ENCODE measurements around the gene MSRB1. TPM values are rescaled to one million over a fixed set of nuclear protein-coding genes. Genes with fewer than 3 reads are reported as not detected.

MSRB1 gene
- total RNA-seq, 1 donor from 2014 or later, result 29.8 TPM

- H3K4me1 Mint-ChIP-seq, result peaks cover 5% of the 10 kb centered on the region
- TF ChIP-seq, protein P1, sequence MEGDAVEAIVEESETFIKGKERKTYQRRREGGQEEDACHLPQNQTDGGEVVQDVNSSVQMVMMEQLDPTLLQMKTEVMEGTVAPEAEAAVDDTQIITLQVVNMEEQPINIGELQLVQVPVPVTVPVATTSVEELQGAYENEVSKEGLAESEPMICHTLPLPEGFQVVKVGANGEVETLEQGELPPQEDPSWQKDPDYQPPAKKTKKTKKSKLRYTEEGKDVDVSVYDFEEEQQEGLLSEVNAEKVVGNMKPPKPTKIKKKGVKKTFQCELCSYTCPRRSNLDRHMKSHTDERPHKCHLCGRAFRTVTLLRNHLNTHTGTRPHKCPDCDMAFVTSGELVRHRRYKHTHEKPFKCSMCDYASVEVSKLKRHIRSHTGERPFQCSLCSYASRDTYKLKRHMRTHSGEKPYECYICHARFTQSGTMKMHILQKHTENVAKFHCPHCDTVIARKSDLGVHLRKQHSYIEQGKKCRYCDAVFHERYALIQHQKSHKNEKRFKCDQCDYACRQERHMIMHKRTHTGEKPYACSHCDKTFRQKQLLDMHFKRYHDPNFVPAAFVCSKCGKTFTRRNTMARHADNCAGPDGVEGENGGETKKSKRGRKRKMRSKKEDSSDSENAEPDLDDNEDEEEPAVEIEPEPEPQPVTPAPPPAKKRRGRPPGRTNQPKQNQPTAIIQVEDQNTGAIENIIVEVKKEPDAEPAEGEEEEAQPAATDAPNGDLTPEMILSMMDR (conservative IDR thresholded peaks at IDR 0.05), result no peak
- DNase-seq (ENCODE audit: low read depth, low spot score), result no peak
- peaks cover 67% of the 10 kb centered on the region for H3K27me3 Mint-ChIP-seq (ENCODE audit: low read depth)
- no peak overlapping the region for H3K4me3 Mint-ChIP-seq
- H3K27ac Mint-ChIP-seq (ENCODE audit: unreplicated experiment), result no peak overlapping the region
- H3K36me3 Mint-ChIP-seq (ENCODE audit: low read depth), result no peaks in the 10 kb centered on the region
- H3K9me3 Mint-ChIP-seq, result no peaks in the 10 kb centered on the region
These were observed 27.0 kb downstream of the MSRB1 start for GRCh38 chr16:1915732-1916639.

GRCh38 chr16:1914988-1915387, 28.0 kb downstream of the MSRB1 start:
- Mint-ChIP-seq H3K36me3 (ENCODE audit: low read depth) (no peaks in the 10 kb centered on the region), H3K9me3 (no peaks in the 10 kb centered on the region), H3K27me3 (ENCODE audit: low read depth) (peaks cover 57% of the 10 kb centered on the region), H3K4me1 (no peaks in the 10 kb centered on the region), H3K27ac (ENCODE audit: unreplicated experiment) (no peak overlapping the region), H3K4me3 (no peak overlapping the region)
- TF ChIP-seq, protein P1 (conservative IDR thresholded peaks at IDR 0.05), result no peak
- no peak for DNase-seq (ENCODE audit: low read depth, low spot score)

DNA sequence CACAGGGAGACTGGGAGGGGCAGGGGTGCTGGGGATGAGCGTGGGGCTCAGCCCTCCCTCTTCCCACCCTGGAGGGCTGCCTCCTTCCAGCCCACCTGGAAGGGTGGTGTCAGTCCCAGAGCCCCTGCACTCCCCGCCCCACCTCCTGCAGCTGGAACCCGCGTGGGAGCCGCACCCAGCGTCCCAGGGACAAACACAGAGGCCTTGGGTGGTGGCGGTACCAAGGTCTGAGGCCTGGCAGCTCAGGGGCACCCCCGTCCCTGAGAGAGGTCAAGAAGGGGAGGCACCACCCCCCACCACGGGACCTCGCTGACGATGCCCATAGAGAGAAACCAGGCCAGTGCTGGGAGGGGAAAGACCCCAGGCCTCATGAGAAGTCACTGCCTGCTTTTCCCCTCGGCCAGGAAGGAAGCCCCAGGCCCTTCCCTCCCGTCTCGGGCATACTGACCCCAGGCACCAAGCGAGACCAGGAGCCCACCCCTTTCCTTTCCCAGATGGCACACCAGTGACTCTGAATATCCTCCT, 28.9 kb downstream of the MSRB1 start:
- TF ChIP-seq, protein P1 (conservative IDR thresholded peaks at IDR 0.05), result no peak
- Mint-ChIP-seq H3K4me3 (no peak overlapping the region), H3K27ac (ENCODE audit: unreplicated experiment) (no peak overlapping the region), H3K36me3 (ENCODE audit: low read depth) (no peaks in the 10 kb centered on the region), H3K4me1 (no peaks in the 10 kb centered on the region), H3K27me3 (ENCODE audit: low read depth) (peaks cover 49% of the 10 kb centered on the region), H3K9me3 (no peaks in the 10 kb centered on the region)
- no peak for DNase-seq (ENCODE audit: low read depth, low spot score)

DNA sequence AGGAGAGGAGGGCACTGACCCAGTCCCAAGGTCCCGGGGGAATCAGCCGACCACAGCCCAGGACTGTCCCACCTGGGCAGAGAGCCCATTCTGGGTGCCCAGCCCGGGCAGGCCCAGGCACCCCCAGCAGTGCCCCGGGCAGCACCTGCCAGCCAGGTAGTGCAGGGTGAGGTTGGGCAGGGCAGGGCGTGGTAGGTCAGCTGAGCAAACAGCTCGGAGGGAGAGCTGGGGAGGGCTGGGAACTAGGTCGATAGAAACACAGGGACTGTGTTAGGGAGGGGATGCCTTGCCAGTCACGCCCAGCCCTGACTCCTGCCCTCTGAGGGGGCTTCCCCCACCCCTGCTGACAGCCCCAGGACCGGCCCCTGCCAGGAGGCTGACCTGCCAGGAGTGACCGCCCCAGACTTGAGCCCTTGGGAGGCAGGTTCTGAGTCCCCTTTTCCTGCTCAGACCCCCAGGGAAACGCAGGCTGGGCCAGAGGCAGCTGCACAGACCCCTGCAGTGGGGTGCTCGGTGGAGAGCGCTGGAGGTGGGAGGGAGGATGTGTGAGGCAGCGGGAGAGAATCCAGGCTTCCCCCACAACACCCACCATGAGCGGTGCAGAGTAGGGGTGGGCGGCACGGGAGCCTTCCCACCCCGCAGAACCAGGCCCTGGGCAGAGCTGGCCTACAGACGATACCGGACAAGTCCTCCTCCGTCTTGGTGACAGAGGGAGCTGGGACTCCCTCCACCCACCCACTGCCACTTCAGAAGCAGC, 29.5 kb downstream of the MSRB1 start:
- no peak overlapping the region for H3K27ac Mint-ChIP-seq (ENCODE audit: unreplicated experiment)
- DNase-seq (ENCODE audit: low read depth, low spot score), result no peak
- peaks cover 46% of the 10 kb centered on the region for H3K27me3 Mint-ChIP-seq (ENCODE audit: low read depth)

GRCh38 chr16:1912215-1912543, 30.8 kb downstream of the MSRB1 start:
- DNase-seq (ENCODE audit: low read depth, low spot score), result no peak
- Mint-ChIP-seq H3K36me3 (ENCODE audit: low read depth) (no peaks in the 10 kb centered on the region), H3K4me3 (no peak overlapping the region), H3K27ac (ENCODE audit: unreplicated experiment) (no peak overlapping the region), H3K9me3 (no peaks in the 10 kb centered on the region), H3K4me1 (peaks cover 5% of the 10 kb centered on the region), H3K27me3 (ENCODE audit: low read depth) (peaks cover 42% of the 10 kb centered on the region)
- TF ChIP-seq, protein P1 (conservative IDR thresholded peaks at IDR 0.05), result no peak

More for the DNA sequence above, 29.5 kb downstream of the MSRB1 start:
- Mint-ChIP-seq H3K4me1 (peaks cover 4% of the 10 kb centered on the region), H3K9me3 (no peaks in the 10 kb centered on the region), H3K36me3 (ENCODE audit: low read depth) (no peaks in the 10 kb centered on the region), H3K4me3 (no peak overlapping the region)
- TF ChIP-seq, protein P1 (conservative IDR thresholded peaks at IDR 0.05), result no peak
